Lower leg skin (tissue), 3 donors: Measurements from ENCODE around the gene SERINC3.

Experiments used
- CTCF ChIP-seq, 3 donors: fragments of 450-650 bp; IDR thresholded peaks; one replicate each; pipeline ENCODE4 v1.5.1; 2016; ENCODE audit warnings: antibody characterized with exemption in 3 of 3, mild to moderate bottlenecking in 3 of 3, moderate library complexity in 2 of 3
- POLR2A ChIP-seq, 2 donors: fragments of 450-650 bp; IDR thresholded peaks; one replicate each; pipeline ENCODE4 v1.6.1; 2016 to 2017; ENCODE audit warnings: antibody characterized with exemption in 2 of 2, mild to moderate bottlenecking in 1 of 2, moderate library complexity in 1 of 2

GRCh38 chr20:44571362-44571988 lies 49.6 kb upstream of the SERINC3 start:
- TF ChIP-seq CTCF (IDR thresholded peaks at IDR 0.05) (no peak), POLR2A (IDR thresholded peaks at IDR 0.05) (no peak)
